IPS DF 4.7 (cell line): Measurements from ENCODE around the gene RSPH1.

Experiments used
- DNase-seq: peaks from one replicate; pipeline ENCODE4 v3.0.0-alpha.2; 2013; ENCODE audit warnings: low spot score; ENCODE audit errors: extremely low read depth

RSPH1 gene

DNA sequence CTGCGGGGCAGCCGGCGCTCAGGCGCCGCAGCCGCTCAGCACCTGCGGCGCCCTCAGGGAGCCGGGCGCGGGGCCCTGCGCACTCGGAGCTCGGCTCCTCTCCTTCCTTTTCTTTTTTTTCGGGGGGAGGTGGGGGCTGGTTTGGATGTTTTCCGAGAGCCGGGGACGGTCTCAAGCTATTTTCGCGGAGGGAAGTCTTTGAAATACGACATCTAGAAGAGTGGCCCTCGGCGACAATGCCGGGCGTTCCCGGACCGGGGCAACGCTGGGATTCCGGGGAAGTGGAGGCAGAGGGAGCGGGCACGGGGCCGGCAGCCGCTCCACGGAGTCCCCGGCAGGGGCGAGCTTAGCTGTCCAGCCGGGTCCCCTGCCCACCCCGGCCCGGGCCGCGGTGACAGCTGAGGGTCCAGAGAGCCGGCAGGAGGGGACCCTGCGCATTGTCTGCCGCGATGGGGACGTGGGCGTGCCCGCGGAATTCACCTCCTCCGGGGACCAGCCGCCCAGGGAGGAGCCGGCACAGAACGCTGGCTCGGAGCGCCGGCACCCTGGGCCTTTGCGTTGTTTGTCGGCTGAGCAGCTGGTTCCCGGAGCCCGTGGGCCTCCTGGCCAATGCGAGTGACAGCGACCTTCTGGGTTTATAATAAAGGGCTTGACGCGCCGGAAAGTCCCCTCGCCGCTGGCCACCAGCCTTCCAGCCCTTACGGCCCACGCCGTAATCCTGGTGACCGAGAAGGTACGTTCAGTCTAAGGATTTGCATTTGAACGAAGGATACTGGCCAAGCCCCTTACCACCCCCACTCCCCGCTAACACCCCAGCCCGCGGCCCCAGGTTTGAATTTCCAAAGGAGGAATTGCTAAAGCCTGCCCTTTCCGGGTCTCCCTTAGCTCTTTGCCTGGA lies 18.2 kb upstream of the RSPH1 start:
- no peak for DNase-seq

- no peak for DNase-seq
Measured at GRCh38 chr21:42513151-42513984, 17.3 kb upstream of the RSPH1 start, which contains the start of gene SLC37A1. SLC37A1 (plus strand) TSS chr21:42513852; CDS start chr21:42518455, 4,603 bp downstream.

- DNase-seq: no peak
Measured at GRCh38 chr21:42512346-42513034, 16.5 kb upstream of the RSPH1 start.

- DNase-seq: no peak
Measured at GRCh38 chr21:42509244-42509643, 13.2 kb upstream of the RSPH1 start.

DNA sequence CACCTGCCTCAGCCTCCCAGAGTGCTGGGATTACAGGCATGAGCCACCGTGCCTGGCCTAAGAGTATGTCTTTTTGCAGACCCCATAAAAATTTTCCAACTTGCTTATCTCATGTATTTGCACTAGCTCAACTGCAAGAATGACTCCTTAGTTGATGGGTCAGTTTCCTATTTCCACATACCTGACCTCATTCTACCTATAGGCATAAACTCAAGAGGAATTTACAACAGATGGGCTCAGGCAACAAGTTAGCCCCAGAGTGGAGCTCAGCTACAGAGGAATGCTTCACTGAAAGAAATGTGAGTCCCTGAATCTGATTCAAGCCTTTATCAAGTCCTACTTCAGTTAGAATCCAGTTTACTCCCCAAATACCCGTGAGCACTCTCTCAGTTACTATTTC lies 12.3 kb upstream of the RSPH1 start:
- no peak for DNase-seq

- DNase-seq: no peak
Measured at GRCh38 chr21:42507418-42507817, 11.4 kb upstream of the RSPH1 start.

- DNase-seq: no peak
Measured at GRCh38 chr21:42505090-42505726, 9.2 kb upstream of the RSPH1 start.

DNA sequence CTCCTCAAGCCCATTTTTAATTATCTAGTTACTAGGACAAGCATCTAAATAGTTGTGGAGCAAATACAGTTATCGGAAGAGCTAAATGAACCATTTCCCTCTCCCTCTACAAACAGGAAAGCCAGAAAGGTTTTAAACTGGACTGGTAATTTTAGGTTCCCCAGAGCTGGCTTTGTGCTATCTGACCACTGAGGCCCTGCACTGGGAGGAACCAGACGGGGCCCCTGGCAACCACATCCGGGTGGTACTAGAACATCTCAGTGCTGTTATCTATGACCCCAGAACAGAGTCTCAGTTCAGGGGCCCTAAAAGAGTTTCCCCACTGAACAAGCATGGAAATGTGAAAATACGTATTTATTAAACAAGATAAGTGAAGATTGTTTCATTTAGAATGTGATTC lies 7.7 kb upstream of the RSPH1 start:
- DNase-seq: no peak

- DNase-seq: no peak
Measured at GRCh38 chr21:42500736-42501135, 4.7 kb upstream of the RSPH1 start.

DNA sequence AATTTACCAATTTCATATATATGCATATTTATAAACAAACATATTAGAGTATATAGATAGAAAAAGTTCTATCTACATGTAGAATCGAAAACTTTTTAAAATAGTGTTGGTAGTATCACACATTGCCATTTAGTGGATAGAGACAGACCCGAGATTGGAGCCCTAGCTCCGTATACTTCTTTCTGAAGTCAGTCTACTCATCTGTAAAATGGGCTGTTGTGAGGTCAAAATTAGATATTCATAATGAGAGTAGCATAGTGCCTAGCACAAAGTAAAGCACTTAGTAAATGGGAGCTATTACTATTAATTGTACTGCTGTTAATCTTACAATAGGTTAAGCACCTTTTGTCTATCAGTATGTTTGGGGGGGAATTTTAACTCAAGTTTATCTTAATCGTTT lies 4.2 kb upstream of the RSPH1 start:
- no peak for DNase-seq

DNA sequence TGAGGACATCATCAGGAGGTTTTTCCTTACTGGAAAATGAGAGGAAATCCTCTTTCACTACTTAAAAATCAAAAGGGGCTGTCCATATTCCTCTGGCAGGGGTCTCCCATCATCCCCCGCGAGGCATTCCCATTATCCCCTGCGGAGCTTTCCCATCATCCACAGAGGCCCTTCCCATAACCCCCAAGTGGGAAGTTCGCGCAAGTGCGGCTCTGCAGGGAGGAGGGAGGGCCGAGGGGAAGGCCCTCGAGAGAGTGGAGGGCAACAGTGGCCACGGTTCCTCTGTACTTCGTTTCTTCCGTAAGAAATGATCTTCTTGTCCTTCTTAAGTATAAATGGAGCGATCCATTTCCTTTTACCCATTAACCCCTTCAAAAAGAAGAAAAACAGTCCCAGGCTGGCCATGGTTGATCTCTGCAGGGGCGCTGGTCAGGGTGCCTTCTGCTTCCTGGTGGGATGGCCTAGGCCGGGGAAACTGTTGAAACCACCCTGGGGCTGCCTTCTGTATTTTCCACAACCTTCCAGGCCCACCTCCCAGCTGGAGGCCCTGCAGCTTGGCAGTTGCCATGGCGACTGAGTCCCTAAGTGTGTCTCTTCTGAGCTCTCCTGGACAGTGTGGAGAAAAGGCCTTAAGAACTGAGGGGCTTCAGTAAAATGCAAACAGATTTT lies 3.6 kb upstream of the RSPH1 start:
- no peak for DNase-seq

DNA sequence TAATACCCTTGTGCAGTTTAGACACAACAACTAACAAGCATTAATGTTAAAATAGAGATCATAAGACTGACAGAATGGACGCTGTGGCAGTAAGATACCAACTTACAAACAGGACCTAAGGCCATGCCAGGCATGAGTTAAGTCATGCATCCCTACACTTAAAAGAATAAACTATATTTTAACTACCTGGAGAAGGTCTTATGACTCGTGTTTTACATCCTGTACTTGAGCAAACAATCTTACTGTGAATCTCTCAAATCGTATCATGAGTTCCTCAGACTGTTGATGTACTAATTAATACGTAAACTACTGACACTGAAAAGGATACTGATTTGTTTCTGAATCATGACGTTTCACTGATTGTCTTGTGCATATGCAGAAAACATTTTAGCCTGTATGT lies 2.0 kb upstream of the RSPH1 start:
- DNase-seq: no peak

DNA sequence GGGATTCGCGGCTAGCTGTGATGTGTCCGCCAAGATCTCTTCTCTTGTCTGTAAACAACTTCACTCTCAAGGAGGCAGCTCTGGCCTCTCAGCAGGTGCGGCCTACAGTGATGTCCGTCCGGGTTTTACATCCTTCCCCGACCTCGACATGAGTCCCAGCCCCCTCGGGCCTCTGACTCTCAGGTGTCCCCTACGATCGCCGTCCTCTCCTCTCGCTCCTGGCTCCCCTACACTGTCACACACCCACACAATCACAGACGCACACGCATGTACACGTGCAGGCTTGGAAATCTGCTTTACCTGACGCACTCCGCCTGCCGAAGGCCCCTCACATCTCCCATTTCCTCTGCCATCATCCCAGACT lies 797 bp upstream of the RSPH1 start:
- DNase-seq: no peak

GRCh38 chr21:42495765-42496119 lies 282 bp downstream of the RSPH1 start:
- no peak for DNase-seq

DNA sequence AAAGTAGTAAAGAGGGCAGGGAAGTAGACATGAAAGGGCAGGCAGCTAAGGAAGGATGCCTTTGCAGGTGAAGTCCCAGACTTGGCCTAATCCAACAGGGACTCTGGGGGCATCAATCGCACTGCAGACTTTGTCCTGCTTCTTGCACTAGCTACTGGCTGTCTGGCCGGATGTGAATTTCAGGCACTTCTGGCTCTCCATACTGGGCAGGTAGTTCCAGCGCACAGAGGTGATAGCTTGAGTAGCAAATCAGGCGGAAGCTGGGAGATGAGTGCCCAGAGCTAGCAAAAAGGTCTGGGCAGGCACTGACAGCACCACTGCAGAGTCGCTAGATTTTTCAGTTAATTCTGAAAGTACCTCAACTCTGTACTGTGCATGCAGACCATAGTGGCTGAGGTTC lies 997 bp downstream of the RSPH1 start:
- no peak for DNase-seq

GRCh38 chr21:42493109-42494060 lies 2.6 kb downstream of the RSPH1 start:
- DNase-seq: no peak

DNA sequence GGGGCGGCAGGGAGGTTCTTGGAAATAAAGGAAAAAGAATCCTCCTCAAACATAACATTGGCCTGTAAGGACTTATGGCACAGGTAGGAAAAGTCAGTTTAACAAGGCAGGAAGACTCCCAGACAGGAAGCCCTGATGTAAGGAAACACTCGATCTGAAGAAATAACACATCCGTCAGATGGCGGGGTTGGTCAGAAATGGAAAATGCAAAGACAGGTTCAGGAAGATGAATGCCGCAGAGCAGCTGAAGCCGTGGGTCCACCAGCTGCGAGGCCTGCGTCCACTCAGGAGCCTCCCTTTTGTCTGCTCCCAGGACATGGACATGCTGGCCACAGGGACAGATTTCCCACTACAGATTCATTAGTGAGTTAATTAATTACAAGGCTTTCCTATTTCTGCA lies 3.8 kb downstream of the RSPH1 start:
- DNase-seq: no peak

- DNase-seq: no peak
Measured at GRCh38 chr21:42491328-42491727, 4.7 kb downstream of the RSPH1 start.

GRCh38 chr21:42490720-42491119 lies 5.3 kb downstream of the RSPH1 start:
- DNase-seq: no peak

GRCh38 chr21:42489991-42490390 lies 6.0 kb downstream of the RSPH1 start:
- DNase-seq: no peak
